ENCODE measurements around the gene TAS2R46.
"Not testable (repeated sequence)": the region's sequence is repeated elsewhere in the genome, so short reads cannot be mapped to it uniquely, and the experiment has no call there.

The TAS2R46 gene

GRCh38 chr12:11062194-11062593 is at the start of gene TAS2R46:
Gene TAS2R46 (minus strand): TSS chr12:11062294. CDS start chr12:11062294, 0 bp downstream.
- not testable (repeated sequence) for DNase-seq (ENCODE audit: low read depth)

GRCh38 chr12:11111213-11111612 is 49.1 kb upstream of the TAS2R46 start:
- not testable (repeated sequence) for DNase-seq (ENCODE audit: low read depth)

- DNase-seq (ENCODE audit: low read depth), result no peak
Observed at GRCh38 chr12:11108862-11109261, 46.8 kb upstream of the TAS2R46 start.

DNA sequence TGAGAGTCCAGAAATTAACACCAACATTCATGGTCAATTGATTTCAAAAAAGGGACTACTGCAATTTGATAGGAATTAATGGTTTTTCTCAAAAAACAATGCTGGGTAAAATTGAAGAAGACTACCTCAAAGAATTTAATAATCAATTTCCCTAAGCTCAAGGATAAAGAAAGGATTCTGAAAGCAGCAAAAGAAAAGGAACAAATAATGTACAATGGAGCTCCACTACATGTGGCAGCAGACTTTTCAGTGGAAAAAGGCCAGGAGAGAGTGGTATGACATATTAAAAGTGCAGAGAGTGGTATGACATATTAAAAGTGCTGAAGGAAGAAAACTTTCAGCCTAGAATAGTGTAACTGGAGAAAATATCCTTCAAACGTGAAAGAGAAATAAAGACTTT is 45.6 kb upstream of the TAS2R46 start:
- DNase-seq (ENCODE audit: low read depth), result no peak

DNA sequence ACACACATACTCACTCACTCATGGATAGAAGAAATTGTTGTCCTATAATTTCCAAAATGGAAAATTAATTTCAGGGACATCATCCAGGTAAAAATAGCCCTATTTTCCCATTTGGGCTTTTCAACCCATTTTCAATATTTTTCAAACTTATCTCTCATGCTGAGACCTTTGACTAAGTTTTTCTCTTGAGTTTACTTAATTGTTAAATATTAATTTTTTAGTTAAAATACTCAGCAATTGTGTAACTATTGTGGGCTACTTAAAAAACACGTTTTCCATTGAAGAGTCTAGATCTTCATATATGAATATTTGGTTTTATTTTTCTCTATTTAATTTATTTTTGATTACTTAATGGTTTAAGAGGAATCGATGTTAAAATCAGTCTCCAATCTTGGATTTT is 44.2 kb upstream of the TAS2R46 start:
- DNase-seq (ENCODE audit: low read depth), result no peak

DNA sequence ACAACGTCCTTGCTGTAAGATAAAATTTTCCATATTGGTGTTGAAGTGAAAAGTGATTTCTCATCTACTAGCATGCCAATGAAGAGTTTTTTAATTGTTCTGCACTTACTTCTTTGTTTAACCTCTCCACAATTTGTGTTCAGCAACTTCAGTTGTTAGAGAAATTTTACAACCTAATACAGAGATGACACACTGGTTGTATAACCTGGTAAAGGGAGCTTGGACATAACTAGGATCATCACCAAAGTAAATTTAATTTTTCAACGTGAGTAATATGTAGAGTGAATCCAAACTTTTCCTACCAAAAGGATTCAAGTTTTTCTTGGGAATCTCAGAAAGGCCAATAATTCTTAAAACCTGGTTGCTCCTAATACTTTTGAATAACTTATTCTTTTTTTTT is 43.5 kb upstream of the TAS2R46 start:
- no peak for DNase-seq (ENCODE audit: low read depth)

- DNase-seq (ENCODE audit: low read depth), result not testable (repeated sequence)
Observed at GRCh38 chr12:11094910-11095309, 32.8 kb upstream of the TAS2R46 start.

DNA sequence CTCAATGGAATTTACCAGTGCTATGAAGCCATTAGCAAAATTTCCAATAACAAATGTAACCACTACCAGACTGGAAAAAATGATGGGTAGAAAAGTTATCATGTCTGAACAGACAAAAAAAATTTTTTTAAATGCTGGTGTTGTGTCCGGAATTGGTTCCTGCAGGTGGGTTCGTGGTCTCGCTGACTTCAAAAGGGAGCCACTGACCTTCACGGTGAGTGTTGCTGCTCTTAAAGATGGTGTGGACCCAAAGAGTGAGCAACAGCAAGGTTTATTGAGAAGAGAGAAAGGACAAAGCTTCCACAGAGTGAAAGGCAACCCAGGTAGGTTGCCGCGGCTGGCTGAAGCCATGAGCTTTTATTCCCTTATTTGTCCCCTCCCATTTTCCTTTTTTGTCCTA is 30.0 kb upstream of the TAS2R46 start, which contains the start of gene TAS2R43:
Gene TAS2R43, minus strand, starts transcription at position 186 of the 400 bp plus-strand sequence. Its CDS starts 84 bp downstream, at position 102.
- no peak for DNase-seq (ENCODE audit: low read depth)

- DNase-seq (ENCODE audit: low read depth), result no peak
Observed at GRCh38 chr12:11089246-11089645, 27.2 kb upstream of the TAS2R46 start.

GRCh38 chr12:11085419-11085818 is 23.3 kb upstream of the TAS2R46 start:
- DNase-seq (ENCODE audit: low read depth), result no peak

DNA sequence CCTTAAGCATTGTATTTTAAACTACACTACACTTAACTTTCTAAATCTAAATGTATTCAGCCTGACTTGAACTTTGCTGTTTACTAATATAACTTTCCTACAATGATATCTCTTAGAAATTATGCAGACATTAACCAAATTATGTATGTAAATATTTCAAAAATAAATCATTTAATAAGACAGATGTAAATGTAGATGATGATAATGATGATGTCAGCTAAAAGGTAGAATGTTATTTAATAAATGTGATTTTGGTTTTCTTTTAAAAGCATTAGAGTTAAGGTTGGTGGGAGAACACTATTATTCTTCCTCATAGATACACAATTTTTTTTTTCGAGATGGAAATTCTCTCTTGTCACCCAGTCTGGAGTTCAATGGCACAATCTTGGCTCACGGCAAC is 19.9 kb upstream of the TAS2R46 start:
- no peak for DNase-seq (ENCODE audit: low read depth)

DNA sequence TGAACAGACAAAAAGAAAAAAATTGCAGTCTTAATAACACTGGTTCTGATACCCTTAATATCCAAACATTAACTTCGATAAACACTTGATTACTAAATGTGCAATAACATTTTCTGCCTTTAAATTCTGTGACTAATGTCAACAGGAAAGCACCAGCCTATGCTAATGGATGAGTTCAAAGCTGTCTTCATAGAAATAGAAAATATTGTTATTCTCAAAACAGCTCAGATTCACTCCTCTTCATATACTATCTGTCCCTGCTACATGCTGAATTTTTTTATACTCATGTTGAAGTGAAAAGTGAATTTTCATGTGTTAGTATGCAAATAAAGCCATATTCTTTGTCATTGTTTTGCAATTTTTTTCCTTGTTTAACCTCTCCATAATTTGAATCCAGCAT is 16.2 kb upstream of the TAS2R46 start:
- DNase-seq (ENCODE audit: low read depth), result no peak

DNA sequence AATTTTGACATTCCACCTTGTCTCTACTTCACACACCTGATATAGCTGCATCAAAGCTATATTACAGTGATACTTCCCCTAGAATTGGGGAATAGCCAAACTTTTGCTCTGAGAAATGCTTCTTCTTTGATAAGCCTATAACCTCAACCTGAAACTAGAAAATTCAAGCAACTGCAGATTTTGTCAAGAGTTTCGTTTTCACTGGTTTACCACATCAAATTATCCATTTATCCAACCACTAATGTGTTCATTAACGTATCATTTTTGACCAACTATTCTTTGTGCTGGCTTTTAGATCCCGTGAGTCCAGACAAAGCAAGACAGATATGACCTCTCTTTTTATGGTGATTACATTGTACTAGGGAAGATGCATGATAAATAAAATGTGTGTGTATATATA is 13.5 kb upstream of the TAS2R46 start:
- no peak for DNase-seq (ENCODE audit: low read depth)

GRCh38 chr12:11071414-11071813 is 9.3 kb upstream of the TAS2R46 start:
- DNase-seq (ENCODE audit: low read depth), result no peak

DNA sequence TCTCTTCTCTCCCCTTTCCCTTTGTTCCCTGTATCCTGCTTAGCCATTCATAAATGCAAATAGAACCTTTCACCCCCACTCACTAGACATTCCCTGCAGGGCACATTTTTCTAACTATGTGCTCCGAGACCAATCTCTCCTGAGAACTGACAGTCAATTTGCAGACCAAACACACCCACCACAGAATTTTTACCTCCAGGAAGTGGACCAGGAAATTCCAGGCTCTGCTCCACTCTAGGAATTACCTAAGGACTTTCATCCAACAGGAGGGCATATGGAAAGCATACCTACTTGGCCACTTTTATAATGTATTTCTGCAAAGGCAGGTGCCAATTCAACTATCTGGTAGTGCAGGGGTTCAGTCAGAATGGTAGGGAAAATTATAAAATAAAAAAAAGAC is 8.9 kb upstream of the TAS2R46 start:
- no peak for DNase-seq (ENCODE audit: low read depth)

DNA sequence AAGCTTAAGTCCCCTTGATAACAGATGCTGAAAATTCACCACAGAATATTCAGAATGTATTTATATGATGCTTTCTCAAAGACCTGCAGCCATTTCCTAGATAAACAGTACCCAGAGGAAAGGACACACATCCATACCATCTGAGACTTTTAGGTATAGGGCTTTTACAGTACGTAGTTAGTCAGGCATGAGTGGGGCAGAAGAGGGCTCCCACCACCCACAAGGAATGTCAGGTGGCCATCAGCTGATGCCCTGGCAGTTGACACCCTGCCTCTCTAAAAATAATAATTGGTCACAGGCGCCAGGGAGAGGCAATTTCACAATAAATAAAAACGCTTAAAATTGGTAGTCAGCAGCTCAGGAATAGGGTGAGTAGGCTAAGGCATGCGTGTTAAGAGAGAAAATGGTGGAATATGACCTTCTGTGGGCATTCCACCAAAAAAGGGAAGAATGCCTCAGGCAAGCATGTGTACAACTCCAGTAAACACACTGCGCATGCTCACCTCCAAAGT is 7.8 kb upstream of the TAS2R46 start:
- DNase-seq (ENCODE audit: low read depth), result no peak

- DNase-seq (ENCODE audit: low read depth), result no peak
Observed at GRCh38 chr12:11067514-11067913, 5.4 kb upstream of the TAS2R46 start.

GRCh38 chr12:11059784-11060183 is 2.3 kb downstream of the TAS2R46 start:
- DNase-seq (ENCODE audit: low read depth), result no peak

DNA sequence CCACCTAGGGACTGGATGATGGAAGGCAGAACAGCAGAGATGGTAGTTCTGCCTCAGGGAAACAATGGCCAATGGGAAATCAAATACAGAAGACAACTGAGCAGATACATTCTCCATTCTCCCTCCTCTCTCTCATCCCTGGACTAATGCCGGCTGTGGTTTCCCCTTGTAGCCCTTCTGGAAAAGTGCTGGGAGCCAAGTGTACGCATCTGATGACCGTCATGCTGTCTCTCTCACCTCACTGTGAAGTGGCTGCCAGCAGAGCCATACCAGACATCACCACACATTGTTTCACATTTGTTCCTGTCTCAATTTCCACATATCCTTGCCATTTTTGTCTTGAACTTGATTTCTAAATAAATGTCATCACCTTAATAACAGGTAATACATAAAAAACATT is 3.1 kb downstream of the TAS2R46 start:
- DNase-seq (ENCODE audit: low read depth), result no peak

DNA sequence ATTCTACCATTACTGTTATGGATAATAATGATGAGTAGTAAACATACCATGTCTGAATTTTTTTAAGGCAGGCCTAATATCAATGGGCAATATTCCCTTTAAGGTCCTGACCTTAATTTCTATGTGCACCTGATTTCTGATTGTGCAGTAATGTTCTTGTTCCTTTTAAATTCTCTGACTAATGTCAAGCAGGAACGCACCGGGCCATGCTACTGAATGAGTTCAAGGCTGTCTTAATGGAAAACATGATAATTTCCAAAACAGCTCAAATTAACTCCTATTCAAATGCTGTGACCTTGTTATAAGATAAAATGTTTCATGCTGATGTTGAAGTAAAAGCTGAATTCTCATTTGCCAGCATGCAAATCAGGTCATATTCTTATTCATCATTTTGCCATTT is 6.8 kb downstream of the TAS2R46 start:
- DNase-seq (ENCODE audit: low read depth), result no peak

GRCh38 chr12:11049806-11050531 is 12.1 kb downstream of the TAS2R46 start:
- DNase-seq (ENCODE audit: low read depth), result not testable (repeated sequence)

DNA sequence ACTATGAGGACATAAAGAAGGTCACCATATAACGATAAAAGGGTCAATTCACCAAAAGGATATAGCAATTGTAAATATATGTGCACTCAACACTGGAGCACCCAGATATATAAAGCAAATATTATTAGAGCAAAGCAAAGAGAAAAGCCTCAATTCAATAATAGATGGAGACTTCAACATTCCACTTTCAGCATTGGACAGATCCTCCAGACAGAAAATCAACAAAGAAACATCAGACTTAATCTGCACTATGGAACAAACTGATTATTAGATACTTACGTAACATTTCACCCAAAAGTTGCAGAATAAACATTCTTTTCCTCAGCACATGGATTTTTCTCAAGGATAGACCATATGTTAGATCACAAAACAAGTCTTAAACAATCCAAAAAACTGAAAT is 20.7 kb downstream of the TAS2R46 start:
- DNase-seq (ENCODE audit: low read depth), result not testable (repeated sequence)

GRCh38 chr12:11040162-11040561 is 21.9 kb downstream of the TAS2R46 start:
- DNase-seq (ENCODE audit: low read depth), result no peak

- no peak for DNase-seq (ENCODE audit: low read depth)
Observed at GRCh38 chr12:11039171-11039570, 22.9 kb downstream of the TAS2R46 start.

Measured in stimulated activated CD8-positive, alpha-beta memory T cell treated with anti-CD3 and anti-CD28 coated beads, Interleukin-7, amount 100 ng/mL, for 24 hours (primary cell).